Trophoblast cell (in vitro differentiated cells and primary cell): ENCODE results near the gene OLFM1.

Experiments
- DNase-seq, 2 donors: peaks; one replicate each; pipeline ENCODE4 v3.0.0-alpha.2; 2016
- H2AFZ ChIP-seq: 2 replicates; pipeline ENCODE4 v1.6.1; 2013; ENCODE audit warnings: low read length, moderate library complexity, mild to moderate bottlenecking; ENCODE audit not compliant: insufficient read depth, poor library complexity
- H2AK5ac ChIP-seq: 2 replicates; pipeline ENCODE4 v1.6.1; 2013; ENCODE audit warnings: mild to moderate bottlenecking, low read length
- H2BK120ac ChIP-seq: 2 replicates; pipeline ENCODE4 v1.6.1; 2013; ENCODE audit warnings: low read length, mild to moderate bottlenecking, moderate library complexity; ENCODE audit not compliant: insufficient read depth, poor library complexity
- H2BK12ac ChIP-seq: 2 replicates; pipeline ENCODE4 v1.6.1; 2013; ENCODE audit warnings: mild to moderate bottlenecking, low read length, moderate library complexity
- H2BK5ac ChIP-seq: 2 replicates; pipeline ENCODE4 v1.6.1; 2013; ENCODE audit warnings: low read length, low read depth, moderate library complexity, mild to moderate bottlenecking; ENCODE audit not compliant: poor library complexity
- H3K14ac ChIP-seq: 2 replicates; pipeline ENCODE4 v1.6.1; 2013; ENCODE audit warnings: mild to moderate bottlenecking, low read length
- H3K18ac ChIP-seq: 2 replicates; pipeline ENCODE4 v1.6.1; 2013; ENCODE audit warnings: mild to moderate bottlenecking, low read length
- H3K23ac ChIP-seq: 2 replicates; pipeline ENCODE4 v1.6.1; 2013; ENCODE audit warnings: low read length
- H3K27ac ChIP-seq: 2 replicates; pipeline ENCODE4 v1.5.1; 2013; ENCODE audit warnings: low read depth, mild to moderate bottlenecking, inconsistent platforms, low read length, moderate library complexity
- H3K27me3 ChIP-seq: 2 replicates; pipeline ENCODE4 v1.6.1; 2013; ENCODE audit warnings: inconsistent platforms, mild to moderate bottlenecking, low read length, moderate library complexity; ENCODE audit not compliant: insufficient read depth
- H3K36me3 ChIP-seq, 2 experiments: 1 replicate in 1 of 2; 2 replicates in 1 of 2; pipeline ENCODE4 v1.6.1; 2013; ENCODE audit warnings: low read length in 2 of 2, mild to moderate bottlenecking in 2 of 2, moderate library complexity in 1 of 2; ENCODE audit not compliant: insufficient read depth in 2 of 2, control insufficient read depth in 1 of 2
- H3K4ac ChIP-seq: 2 replicates; pipeline ENCODE4 v1.6.1; 2013; ENCODE audit warnings: low read depth, mild to moderate bottlenecking, low read length, moderate library complexity
- H3K4me1 ChIP-seq, 2 experiments: 1 replicate in 1 of 2; 2 replicates in 1 of 2; pipeline ENCODE4 v1.6.1; 2013; ENCODE audit warnings: low read length in 2 of 2, mild to moderate bottlenecking in 2 of 2, moderate library complexity in 1 of 2; ENCODE audit not compliant: insufficient read depth in 2 of 2, control insufficient read depth in 1 of 2
- H3K4me2 ChIP-seq: 2 replicates; pipeline ENCODE4 v1.6.1; 2013; ENCODE audit warnings: inconsistent platforms, mild to moderate bottlenecking, low read length, moderate library complexity
- H3K4me3 ChIP-seq: 2 replicates; pipeline ENCODE4 v1.5.1; 2013; ENCODE audit warnings: mild to moderate bottlenecking, low read depth, low read length, inconsistent platforms
- H3K79me1 ChIP-seq: one replicate; pipeline ENCODE4 v1.6.1; 2013; ENCODE audit warnings: low read length
- H3K79me2 ChIP-seq: 2 replicates; pipeline ENCODE4 v1.6.1; 2013; ENCODE audit warnings: low read length, mild to moderate bottlenecking; ENCODE audit not compliant: control insufficient read depth, insufficient read depth, poor library complexity
- H3K9ac ChIP-seq: 2 replicates; pipeline ENCODE4 v1.6.1; 2013; ENCODE audit warnings: mild to moderate bottlenecking, low read length
- H3K9me3 ChIP-seq: 2 replicates; pipeline ENCODE4 v1.6.1; 2013; ENCODE audit warnings: low read depth, mild to moderate bottlenecking, control low read depth, inconsistent platforms, low read length; ENCODE audit not compliant: insufficient read depth
- H4K12ac ChIP-seq: 2 replicates; pipeline ENCODE4 v1.6.1; 2013; ENCODE audit warnings: low read depth, mild to moderate bottlenecking, low read length, moderate library complexity
- H4K8ac ChIP-seq: 2 replicates; pipeline ENCODE4 v1.6.1; 2013; ENCODE audit warnings: low read depth, mild to moderate bottlenecking, low read length, moderate library complexity
- H4K91ac ChIP-seq: one replicate; pipeline ENCODE4 v1.6.1; 2013; ENCODE audit warnings: low read depth, mild to moderate bottlenecking, low read length, moderate library complexity
- WGBS: extraction: QIAGEN DNeasy Blood & Tissue Kit; methylation state at CpG from one replicate; pipeline ENCODE4 v1.1.7; 2013; ENCODE audit warnings: missing lambda C conversion rate; ENCODE audit not compliant: insufficient read length, insufficient coverage; ENCODE audit errors: extremely low coverage; 5-methylcytosine and 5-hydroxymethylcytosine counted together

OLFM1 gene

DNA sequence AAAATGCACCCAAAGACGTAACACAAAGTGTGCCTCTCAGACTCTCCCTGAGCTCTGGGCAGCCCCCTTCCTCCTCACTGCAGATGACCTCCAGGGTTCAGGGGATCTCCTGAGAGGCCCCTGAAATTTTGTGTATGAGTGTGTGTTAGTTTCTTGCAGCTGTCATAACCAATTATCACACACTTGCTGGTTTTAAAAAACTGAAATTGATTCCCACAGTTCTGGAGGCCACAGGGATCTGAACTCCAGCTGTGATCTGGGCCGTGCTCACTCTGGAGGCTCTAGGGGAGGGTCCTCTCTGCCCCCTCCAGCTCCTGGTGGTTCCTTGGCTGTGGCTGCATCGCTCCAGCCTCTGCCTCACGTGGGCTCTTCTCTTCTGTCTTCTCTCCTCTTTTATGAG, 58.8 kb downstream of the OLFM1 start:
- H3K27ac ChIP-seq, result no peak overlapping the region
- DNase-seq, result no peak
- H3K4me1 ChIP-seq, result no peaks in the 10 kb centered on the region
- no peak overlapping the region for H3K4me3 ChIP-seq
- no peak overlapping the region for H2AFZ ChIP-seq
- peaks cover 15% of the 10 kb centered on the region for H3K9me3 ChIP-seq
- H3K4ac ChIP-seq, result no peak overlapping the region
- H2BK12ac ChIP-seq, result no peak overlapping the region
- H2AK5ac ChIP-seq, result no peak overlapping the region
- H4K12ac ChIP-seq, result no peak overlapping the region
- no peaks in the 10 kb centered on the region for H3K36me3 ChIP-seq
- no peak overlapping the region for H3K18ac ChIP-seq
- H3K79me1 ChIP-seq, result no peaks in the 10 kb centered on the region
- H2BK120ac ChIP-seq, result no peak overlapping the region
- no peaks in the 10 kb centered on the region for H3K79me2 ChIP-seq
- H3K4me2 ChIP-seq, result no peak overlapping the region
- H4K91ac ChIP-seq, result no peak overlapping the region
- no peak overlapping the region for H2BK5ac ChIP-seq
- no CpG with 5 or more reads among the region's 4 CpGs for WGBS
- no peaks in the 10 kb centered on the region for H3K27me3 ChIP-seq
- H3K23ac ChIP-seq, result no peak overlapping the region
- no peak overlapping the region for H3K14ac ChIP-seq
- H4K8ac ChIP-seq, result no peak overlapping the region
- no peak overlapping the region for H3K9ac ChIP-seq

DNA sequence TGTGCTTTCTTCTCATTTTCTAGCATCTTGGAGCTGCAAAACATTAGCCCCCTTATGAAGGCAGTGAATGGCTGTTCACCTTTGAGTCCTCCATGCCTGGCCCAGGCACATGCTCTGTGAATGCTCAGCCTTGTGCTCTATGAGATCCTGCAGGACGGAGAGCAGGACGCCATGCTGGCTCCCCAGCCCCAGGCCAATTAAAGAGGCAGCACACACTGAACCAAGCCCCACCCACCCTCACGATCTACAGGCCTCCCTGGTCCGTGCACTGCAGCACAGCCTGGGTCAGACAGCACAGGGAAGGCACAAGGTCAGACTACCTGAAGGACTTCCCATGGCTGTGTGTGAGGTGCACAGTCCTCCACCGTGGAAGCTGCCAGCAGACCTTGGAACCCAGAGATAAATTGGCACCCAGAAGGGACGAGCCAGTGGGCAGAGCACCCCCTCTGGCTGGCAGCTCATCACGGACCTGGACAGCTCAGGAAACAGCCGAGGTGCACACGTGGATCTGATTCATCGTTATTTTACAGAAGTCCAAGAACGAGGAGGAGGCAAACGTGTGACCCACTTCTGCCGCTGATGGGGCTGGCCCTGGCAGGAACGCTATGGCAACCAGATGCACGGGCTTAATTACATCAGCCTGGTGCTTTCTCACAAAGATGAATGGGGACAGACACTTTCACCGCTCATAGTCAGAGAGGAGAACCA, 59.5 kb downstream of the OLFM1 start:
- DNase-seq, result no peak
- Histone ChIP-seq H4K12ac (no peak overlapping the region), H3K14ac (no peak overlapping the region), H2AK5ac (no peak overlapping the region), H3K27me3 (no peaks in the 10 kb centered on the region), H3K23ac (no peak overlapping the region), H3K4me3 (no peak overlapping the region), H3K4me2 (no peak overlapping the region), H4K8ac (no peak overlapping the region), H3K4ac (no peak overlapping the region), H3K79me1 (no peaks in the 10 kb centered on the region), H2BK5ac (no peak overlapping the region), H3K36me3 (no peaks in the 10 kb centered on the region), H3K79me2 (no peaks in the 10 kb centered on the region), H3K18ac (no peak overlapping the region), H2BK12ac (no peak overlapping the region), H3K9ac (no peak overlapping the region), H2BK120ac (no peak overlapping the region), H2AFZ (no peak overlapping the region), H3K27ac (no peak overlapping the region), H3K9me3 (peaks cover 15% of the 10 kb centered on the region), H4K91ac (no peak overlapping the region), H3K4me1 (no peaks in the 10 kb centered on the region)
- no CpG with 5 or more reads among the region's 16 CpGs for WGBS

DNA sequence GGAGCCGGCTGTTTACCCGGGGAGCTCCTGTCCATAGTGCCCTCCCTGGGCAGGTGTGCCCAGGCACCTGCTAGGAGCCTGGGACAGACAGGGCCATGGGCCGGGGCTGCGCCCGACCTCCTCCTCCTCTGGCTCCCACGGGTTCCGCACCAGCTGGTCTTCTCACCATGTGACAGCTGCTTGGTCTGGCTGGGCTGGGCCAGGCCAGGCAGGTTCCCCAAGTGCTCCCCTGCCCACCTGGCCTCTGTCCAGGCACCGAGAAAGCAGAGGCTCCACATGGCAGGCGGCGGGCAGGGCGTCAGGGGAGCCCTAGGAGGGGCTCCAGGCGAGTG, 60.0 kb downstream of the OLFM1 start:
- Histone ChIP-seq H2BK5ac (no peak overlapping the region), H3K4me2 (no peak overlapping the region), H3K79me1 (no peaks in the 10 kb centered on the region), H3K27ac (no peak overlapping the region), H3K9me3 (peaks cover 15% of the 10 kb centered on the region), H3K23ac (no peak overlapping the region), H3K4me1 (no peaks in the 10 kb centered on the region), H3K36me3 (no peaks in the 10 kb centered on the region), H2BK12ac (no peak overlapping the region), H4K91ac (no peak overlapping the region), H3K4me3 (no peak overlapping the region), H4K12ac (no peak overlapping the region), H3K4ac (no peak overlapping the region), H3K9ac (no peak overlapping the region), H3K14ac (no peak overlapping the region), H3K27me3 (no peaks in the 10 kb centered on the region), H2AFZ (no peak overlapping the region), H2AK5ac (no peak overlapping the region), H3K18ac (no peak overlapping the region), H4K8ac (no peak overlapping the region), H2BK120ac (no peak overlapping the region), H3K79me2 (no peaks in the 10 kb centered on the region)
- no CpG with 5 or more reads among the region's 12 CpGs for WGBS
- no peak for DNase-seq

DNA sequence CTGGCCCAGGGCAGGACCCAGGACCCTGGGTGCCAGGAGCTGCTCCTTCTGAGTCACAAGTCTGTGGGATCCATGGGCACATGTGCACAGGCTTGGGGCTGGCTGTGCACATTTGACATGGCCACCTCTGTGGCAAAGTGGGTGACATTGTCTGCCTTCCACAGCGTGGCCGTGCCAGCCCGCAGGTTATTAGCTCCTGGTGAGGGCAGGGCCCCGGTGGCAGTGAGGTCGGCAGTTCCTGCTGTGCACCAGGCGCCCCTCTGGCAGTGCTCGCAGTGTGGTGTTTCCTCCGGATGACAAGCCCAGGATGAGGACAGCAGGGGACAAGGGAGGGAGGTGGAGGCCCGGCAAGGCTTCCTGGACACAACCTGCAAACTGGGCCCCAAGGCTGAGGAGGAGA, 60.5 kb downstream of the OLFM1 start:
- no CpG with 5 or more reads among the region's 9 CpGs for WGBS
- no peak overlapping the region for H2BK12ac ChIP-seq

More for the DNA sequence above, 60.5 kb downstream of the OLFM1 start:
- Histone ChIP-seq H3K4ac (no peak overlapping the region), H2BK120ac (no peak overlapping the region), H3K27ac (no peak overlapping the region), H3K23ac (no peak overlapping the region), H2BK5ac (no peak overlapping the region), H2AFZ (no peak overlapping the region), H3K79me2 (no peaks in the 10 kb centered on the region), H2AK5ac (no peak overlapping the region), H4K12ac (no peak overlapping the region), H3K36me3 (no peaks in the 10 kb centered on the region), H3K4me2 (no peak overlapping the region), H3K4me1 (no peaks in the 10 kb centered on the region), H4K91ac (no peak overlapping the region), H3K14ac (no peak overlapping the region), H3K79me1 (no peaks in the 10 kb centered on the region), H3K9me3 (peaks cover 15% of the 10 kb centered on the region), H3K9ac (no peak overlapping the region), H3K4me3 (no peak overlapping the region), H3K18ac (no peak overlapping the region), H3K27me3 (no peaks in the 10 kb centered on the region), H4K8ac (no peak overlapping the region)
- no peak for DNase-seq
